CD8-positive, alpha-beta memory T cell (primary cell): Measurements from ENCODE around the gene CTAG1A. TPM values are rescaled to one million over a fixed set of nuclear protein-coding genes. Genes with fewer than 3 reads are reported as not detected.
"Not testable (repeated sequence)": the region's sequence is repeated elsewhere in the genome, so short reads cannot be mapped to it uniquely, and the experiment has no call there.

Experiments used
- CTCF ChIA-PET: fragments of 350-600 bp; sonication (Branson Sonifier 250); formaldehyde crosslinking; loops from one replicate; lab custom pipeline; 2021; ENCODE audit warnings: antibody characterized with exemption; lab: Charles Lee
- POLR2A ChIA-PET: fragments of 350-600 bp; sonication (Branson Sonifier 250); formaldehyde crosslinking; loops from one replicate; lab custom pipeline; 2021; ENCODE audit warnings: antibody characterized with exemption; lab: Charles Lee
- DNase-seq, 5 donors: peaks; one replicate each; pipeline versions ENCODE4 v3.0.0 to v3.0.0-alpha.2; 2020 to 2022; ENCODE audit warnings: mixed read lengths in 1 of 5
- H3K27ac ChIP-seq: one replicate; pipeline ENCODE4 v1.7.0; 2013; ENCODE audit warnings: low read depth, mild to moderate bottlenecking, low read length, moderate library complexity
- H3K27me3 ChIP-seq: 2 replicates; pipeline ENCODE4 v1.7.0; 2013; ENCODE audit warnings: low read length, mild to moderate bottlenecking; ENCODE audit not compliant: insufficient read depth, poor library complexity, severe bottlenecking
- H3K36me3 ChIP-seq: 2 replicates; pipeline ENCODE4 v1.7.0; 2013; ENCODE audit warnings: mild to moderate bottlenecking, low read length, moderate library complexity; ENCODE audit not compliant: insufficient read depth
- H3K4me1 ChIP-seq: 2 replicates; pipeline ENCODE4 v1.7.0; 2013; ENCODE audit warnings: mild to moderate bottlenecking, low read length, moderate library complexity; ENCODE audit not compliant: insufficient read depth
- H3K4me3 ChIP-seq: 2 replicates; pipeline ENCODE4 v1.7.0; 2013; ENCODE audit warnings: mild to moderate bottlenecking, low read length
- H3K9me3 ChIP-seq: 2 replicates; pipeline ENCODE4 v1.7.0; 2013; ENCODE audit warnings: mild to moderate bottlenecking, low read length
- H3K27ac Mint-ChIP-seq, 8 donors: one replicate each; pipeline ENCODE4 v1.8.0; 2020 to 2021; ENCODE audit warnings: mixed read lengths in 8 of 8, mild to moderate bottlenecking in 6 of 8, inconsistent platforms in 3 of 8, moderate library complexity in 3 of 8
- H3K27me3 Mint-ChIP-seq, 2 donors: one replicate each; pipeline ENCODE4 v1.8.0; 2020 to 2021; ENCODE audit warnings: mixed read lengths in 2 of 2, mild to moderate bottlenecking in 1 of 2, moderate library complexity in 1 of 2
- H3K36me3 Mint-ChIP-seq, 3 donors: one replicate each; pipeline ENCODE4 v1.8.0; 2020 to 2021; ENCODE audit warnings: mixed read lengths in 3 of 3, inconsistent platforms in 1 of 3, mild to moderate bottlenecking in 1 of 3
- H3K4me1 Mint-ChIP-seq, 3 donors: one replicate each; pipeline ENCODE4 v1.8.0; 2020 to 2021; ENCODE audit warnings: mixed read lengths in 3 of 3, inconsistent platforms in 1 of 3, mild to moderate bottlenecking in 1 of 3
- H3K4me3 Mint-ChIP-seq, 7 donors: one replicate each; pipeline ENCODE4 v1.8.0; 2020 to 2021; ENCODE audit warnings: mixed read lengths in 7 of 7, mild to moderate bottlenecking in 6 of 7, moderate library complexity in 4 of 7, inconsistent platforms in 2 of 7
- H3K9me3 Mint-ChIP-seq, 5 donors: one replicate each; pipeline ENCODE4 v1.8.0; 2020 to 2022; ENCODE audit warnings: mixed read lengths in 5 of 5, mild to moderate bottlenecking in 3 of 5, moderate library complexity in 2 of 5, inconsistent platforms in 1 of 5
- polyA plus RNA-seq: library from polyadenylated mRNA; unstranded; fragments of 300-500 nt; fragmentation: Illumina TruSeq; gene quantifications from one replicate; pipeline ENCODE4 v1.2.3, GENCODE V29; 2021
- total RNA-seq, 2 experiments: library from RNA; stranded (reverse); gene quantifications; one replicate each; pipeline ENCODE4 v1.2.3, GENCODE V29; 2021

The CTAG1A gene
- total and polyA plus RNA-seq, 3 experiments from 2014 or later = not detected

DNA sequence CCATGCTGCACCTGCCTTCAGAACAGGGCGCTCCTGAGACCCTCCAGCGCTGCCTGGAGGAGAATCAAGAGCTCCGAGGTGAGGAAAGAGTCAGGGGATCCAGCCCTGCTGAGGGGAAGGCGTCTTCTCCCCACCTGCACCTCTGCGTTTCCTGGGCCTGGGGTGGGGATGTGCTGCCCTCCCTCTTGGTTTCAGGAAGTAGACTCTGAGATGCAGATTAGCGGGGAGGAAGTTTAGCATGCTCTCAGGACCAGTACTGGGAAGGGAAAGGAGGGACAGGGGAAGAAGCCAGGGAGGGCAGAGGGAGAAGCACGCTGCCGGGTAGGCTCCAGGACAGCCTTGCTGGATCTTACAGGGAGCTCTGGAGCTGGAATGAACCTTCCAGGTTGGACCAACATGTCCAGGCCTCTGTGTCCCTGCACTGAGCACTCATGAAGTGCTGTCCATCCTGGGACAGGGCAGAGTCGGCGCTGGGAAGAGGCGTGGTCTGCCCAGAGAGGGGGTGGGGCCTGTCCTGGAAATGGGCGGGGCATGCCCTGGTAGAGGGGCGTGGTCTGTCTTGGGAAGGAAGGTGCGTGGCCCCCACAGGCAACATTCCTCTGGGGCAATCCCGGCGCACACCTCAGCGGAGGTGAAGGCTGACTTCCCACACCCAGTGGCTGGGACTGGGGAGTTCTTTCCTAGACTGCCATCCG lies 32.7 kb upstream of the CTAG1A start:
- CTCF ChIA-PET, H3K27me3 Mint-ChIP-seq, DNase-seq, H3K27ac ChIP-seq, H3K9me3 Mint-ChIP-seq, H3K27me3 ChIP-seq, H3K4me3 ChIP-seq, H3K9me3 ChIP-seq: not testable (repeated sequence)
- Mint-ChIP-seq H3K36me3 (peaks cover 0 to 52% (median 3%) of the 10 kb centered on the region in 3 donors), H3K4me3 (peak overlapping the region in 1 of 7 donors; percentile 78), H3K4me1 (peaks cover 25 to 45% (median 32%) of the 10 kb centered on the region in 3 donors), H3K27ac (peak overlapping the region in 2 of 8 donors; percentile 38 to 70)
- POLR2A ChIA-PET = interaction anchor here (0.6 kb wide), 1 partner anchor 146 kb away, joined by 5 read pairs; no protein-coding TSS in a partner anchor
- peaks cover 13% of the 10 kb centered on the region for H3K36me3 ChIP-seq
- H3K4me1 ChIP-seq = peaks cover 17% of the 10 kb centered on the region

DNA sequence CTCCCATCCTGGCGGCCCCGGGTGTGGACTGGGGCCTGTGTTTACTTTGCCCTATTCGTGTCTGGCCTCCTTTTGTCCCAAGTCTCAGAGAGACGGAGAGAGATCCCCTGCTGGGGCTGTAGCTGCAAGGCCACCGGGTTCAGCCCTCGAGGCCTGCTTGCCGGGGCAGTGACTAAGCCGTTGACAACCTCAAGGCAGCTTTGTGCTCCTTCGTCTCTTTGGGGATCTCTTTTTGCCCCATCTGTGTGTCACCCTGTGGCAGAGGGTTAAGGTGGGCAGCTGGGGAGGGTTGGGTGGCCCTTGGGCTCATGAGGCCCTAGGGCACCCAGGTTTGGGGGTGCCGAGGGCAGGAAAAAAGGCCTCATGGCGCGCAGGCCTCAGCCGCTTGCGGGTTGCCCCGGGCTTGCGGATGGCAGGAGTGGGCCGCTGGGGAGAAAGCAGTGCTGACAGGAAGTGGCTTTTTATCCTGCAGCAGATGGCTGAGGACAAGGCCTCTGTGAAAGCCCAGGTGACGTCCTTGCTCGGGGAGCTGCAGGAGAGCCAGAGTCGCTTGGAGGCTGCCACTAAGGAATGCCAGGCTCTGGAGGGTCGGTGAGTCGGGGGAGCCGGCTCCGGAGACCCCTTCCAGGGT lies 26.8 kb upstream of the CTAG1A start:
- H3K27ac ChIP-seq, CTCF ChIA-PET, POLR2A ChIA-PET, H3K27me3 Mint-ChIP-seq, H3K4me3 ChIP-seq, H3K4me1 ChIP-seq, H3K9me3 ChIP-seq, H3K27me3 ChIP-seq, H3K4me3 Mint-ChIP-seq, H3K27ac Mint-ChIP-seq, H3K9me3 Mint-ChIP-seq: not testable (repeated sequence)
- H3K36me3 Mint-ChIP-seq = peaks cover 0 to 21% (median 0%) of the 10 kb centered on the region in 3 donors
- peaks cover 5 to 12% (median 7%) of the 10 kb centered on the region in 3 donors for H3K4me1 Mint-ChIP-seq
- peaks cover 13% of the 10 kb centered on the region for H3K36me3 ChIP-seq
- peak in 1 of 5 donors; percentile 3 for DNase-seq

DNA sequence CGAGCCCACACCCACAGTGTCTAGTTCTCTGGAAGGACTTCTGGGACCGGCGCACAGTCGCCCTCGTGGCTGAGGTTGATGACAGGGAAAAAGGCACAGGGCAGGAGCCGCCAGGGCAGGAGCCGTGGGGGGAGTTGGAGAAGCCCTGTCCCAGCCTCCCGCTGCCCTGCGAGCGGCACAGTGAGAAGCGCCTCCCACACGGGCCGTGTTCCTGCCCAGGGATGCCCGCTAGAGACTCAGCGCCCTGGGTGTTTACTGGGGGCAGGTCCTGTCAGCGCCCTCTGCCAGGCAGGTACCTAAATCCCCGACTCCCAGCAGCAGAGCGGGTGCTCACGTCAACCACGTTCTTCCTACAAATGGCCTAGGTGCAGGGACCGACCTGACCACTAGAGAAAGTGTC lies 26.0 kb upstream of the CTAG1A start:
- H3K9me3 Mint-ChIP-seq, H3K9me3 ChIP-seq, CTCF ChIA-PET, H3K27ac Mint-ChIP-seq, POLR2A ChIA-PET, H3K4me1 ChIP-seq, H3K27me3 ChIP-seq, H3K4me3 ChIP-seq, H3K27me3 Mint-ChIP-seq, H3K4me3 Mint-ChIP-seq, H3K36me3 ChIP-seq, H3K27ac ChIP-seq, H3K4me1 Mint-ChIP-seq: not testable (repeated sequence)
- DNase-seq = peak in 1 of 5 donors; percentile 4
- peaks cover 0 to 15% (median 0%) of the 10 kb centered on the region in 3 donors for H3K36me3 Mint-ChIP-seq

DNA sequence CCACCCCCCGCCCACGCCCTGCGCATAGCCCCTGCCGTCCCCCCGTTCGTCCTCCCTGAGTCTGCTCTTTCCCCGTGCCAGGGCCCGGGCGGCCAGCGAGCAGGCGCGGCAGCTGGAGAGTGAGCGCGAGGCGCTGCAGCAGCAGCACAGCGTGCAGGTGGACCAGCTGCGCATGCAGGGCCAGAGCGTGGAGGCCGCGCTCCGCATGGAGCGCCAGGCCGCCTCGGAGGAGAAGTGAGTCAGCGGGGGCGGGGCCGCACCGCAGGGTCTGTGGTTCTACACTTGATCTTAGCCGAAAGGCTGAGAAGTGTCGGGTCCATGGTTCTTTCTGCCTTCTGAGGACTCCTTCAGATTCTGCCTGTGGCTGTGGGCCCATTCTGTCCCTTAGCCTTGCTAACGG lies 24.6 kb upstream of the CTAG1A start:
- CTCF ChIA-PET, H3K27ac Mint-ChIP-seq, H3K27ac ChIP-seq, H3K9me3 ChIP-seq, H3K9me3 Mint-ChIP-seq, DNase-seq, POLR2A ChIA-PET, H3K4me3 Mint-ChIP-seq, H3K27me3 Mint-ChIP-seq, H3K36me3 ChIP-seq, H3K4me1 Mint-ChIP-seq, H3K36me3 Mint-ChIP-seq, H3K4me1 ChIP-seq, H3K27me3 ChIP-seq, H3K4me3 ChIP-seq: not testable (repeated sequence)

DNA sequence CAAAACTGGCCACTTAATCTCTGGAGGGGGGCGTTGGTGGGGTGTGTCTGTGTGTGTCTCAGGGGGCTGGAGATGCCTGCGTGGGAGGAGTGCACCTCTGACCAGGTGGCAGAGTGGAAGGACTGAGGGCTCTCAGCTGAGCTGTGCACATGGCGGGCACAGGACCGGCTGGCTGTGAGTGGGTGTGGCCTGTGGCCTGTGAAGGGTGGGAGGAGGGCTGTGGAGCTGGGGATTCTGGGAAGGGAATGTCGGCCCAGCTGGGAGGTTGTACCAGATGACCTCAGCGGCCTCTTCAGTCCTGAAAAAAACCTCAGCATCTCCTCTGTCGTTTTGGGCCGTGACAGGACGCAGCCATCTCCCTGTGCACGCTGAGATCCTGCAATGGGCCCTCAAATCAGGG lies 22.6 kb upstream of the CTAG1A start:
- CTCF ChIA-PET = not testable (repeated sequence)

DNA sequence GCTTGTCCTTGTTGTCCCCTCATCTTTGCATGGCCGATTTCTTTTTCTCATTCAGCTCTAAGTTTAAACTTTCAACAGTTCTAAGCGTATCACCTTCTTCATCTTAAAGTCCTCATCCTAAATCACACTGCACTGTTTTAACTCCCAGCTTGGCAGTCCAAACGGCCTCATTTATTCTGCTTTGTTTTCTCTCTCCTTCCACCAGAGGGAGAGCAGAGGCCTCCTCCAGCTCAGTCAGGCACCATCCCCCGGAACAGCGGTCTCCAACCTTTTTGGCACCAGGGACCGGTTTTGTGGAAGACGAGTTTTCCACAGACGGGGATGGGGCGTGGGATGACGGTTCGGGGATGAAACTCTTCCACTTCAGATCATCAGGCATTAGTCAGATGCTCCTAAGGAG lies 14.6 kb upstream of the CTAG1A start:
- not testable (repeated sequence) for H3K27me3 Mint-ChIP-seq, H3K36me3 ChIP-seq, H3K4me1 Mint-ChIP-seq

More for the DNA sequence above, 22.6 kb upstream of the CTAG1A start:
- H3K27me3 Mint-ChIP-seq, H3K27me3 ChIP-seq, H3K9me3 ChIP-seq, POLR2A ChIA-PET, H3K36me3 Mint-ChIP-seq, H3K4me3 ChIP-seq, H3K4me1 Mint-ChIP-seq, H3K27ac ChIP-seq, DNase-seq, H3K4me1 ChIP-seq, H3K9me3 Mint-ChIP-seq, H3K27ac Mint-ChIP-seq, H3K4me3 Mint-ChIP-seq, H3K36me3 ChIP-seq: not testable (repeated sequence)

DNA sequence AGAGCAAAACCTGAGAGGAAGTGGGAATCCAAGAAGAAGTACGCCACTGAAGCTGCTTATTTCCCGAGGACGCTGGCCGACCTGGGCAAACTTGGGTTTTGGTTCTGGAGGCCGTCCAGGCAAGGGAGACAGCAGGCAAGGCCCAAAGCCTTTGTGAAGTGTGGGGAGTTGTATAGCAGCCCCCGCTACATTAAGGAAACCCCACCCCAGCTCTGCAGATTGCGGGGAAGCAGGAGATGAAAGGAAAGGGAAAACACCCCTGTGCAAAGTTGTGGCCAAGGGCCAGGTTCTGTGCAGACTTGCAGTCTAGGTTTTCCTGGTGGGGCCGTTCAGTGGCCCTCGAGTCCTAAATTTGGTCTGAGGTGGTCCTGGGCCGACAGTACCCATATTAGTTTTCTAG lies 11.9 kb upstream of the CTAG1A start:
- CTCF ChIA-PET = not testable (repeated sequence)

More for the DNA sequence above, 14.6 kb upstream of the CTAG1A start:
- H3K36me3 Mint-ChIP-seq, H3K27ac Mint-ChIP-seq, DNase-seq, H3K4me1 ChIP-seq, CTCF ChIA-PET, H3K27me3 ChIP-seq, POLR2A ChIA-PET, H3K4me3 Mint-ChIP-seq, H3K9me3 Mint-ChIP-seq, H3K27ac ChIP-seq, H3K9me3 ChIP-seq, H3K4me3 ChIP-seq: not testable (repeated sequence)

DNA sequence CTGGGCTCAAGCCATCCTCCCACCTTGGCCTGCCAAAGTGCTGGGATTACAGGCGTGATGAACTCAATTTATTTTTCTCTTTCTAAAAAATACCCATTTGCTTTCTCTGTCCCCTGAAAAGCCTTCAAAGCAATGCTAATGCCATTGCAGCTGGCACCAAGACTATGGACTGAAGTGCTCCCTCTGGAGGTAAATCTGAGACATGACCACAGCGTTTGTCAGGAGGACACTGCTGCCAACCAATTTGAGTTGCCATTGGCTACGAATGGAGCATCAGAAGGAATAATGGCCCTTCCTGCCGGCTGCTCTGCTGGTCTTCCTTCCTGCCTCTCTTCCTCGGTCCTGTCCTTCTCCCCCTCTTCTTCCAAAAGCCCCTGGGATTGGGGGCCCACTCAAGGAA lies 9.9 kb upstream of the CTAG1A start:
- H3K4me3 ChIP-seq, H3K4me1 Mint-ChIP-seq, CTCF ChIA-PET, H3K9me3 Mint-ChIP-seq, DNase-seq, H3K36me3 ChIP-seq, H3K27me3 Mint-ChIP-seq, POLR2A ChIA-PET, H3K4me3 Mint-ChIP-seq, H3K4me1 ChIP-seq, H3K27ac ChIP-seq, H3K9me3 ChIP-seq, H3K36me3 Mint-ChIP-seq, H3K27ac Mint-ChIP-seq, H3K27me3 ChIP-seq: not testable (repeated sequence)

More for the DNA sequence above, 11.9 kb upstream of the CTAG1A start:
- POLR2A ChIA-PET, H3K4me3 Mint-ChIP-seq, H3K4me3 ChIP-seq, H3K4me1 ChIP-seq, H3K27me3 ChIP-seq, H3K27ac ChIP-seq, H3K4me1 Mint-ChIP-seq, H3K36me3 ChIP-seq, H3K27ac Mint-ChIP-seq, H3K9me3 ChIP-seq, H3K36me3 Mint-ChIP-seq, H3K9me3 Mint-ChIP-seq, H3K27me3 Mint-ChIP-seq, DNase-seq: not testable (repeated sequence)
